ENCODE data around the gene STS. TPM values are rescaled to one million over a fixed set of nuclear protein-coding genes. Genes with fewer than 3 reads are reported as not detected.

The STS gene
- total RNA-seq, result 13.3 and 13.5 TPM in 2 replicates
- long read RNA-seq, partial matches to known transcripts, result 14 of 17 reads
- long read RNA-seq, other reads (novel, unspliced or antisense), result 3 of 17 reads

GRCh38 chrX:7147413-7147977 is at the start of gene STS:
Gene STS, plus strand, starts transcription at chrX:7147712. Its CDS starts 105,488 bp downstream, at chrX:7253200.
- Mint-ChIP-seq H3K4me3 (ENCODE audit: unreplicated experiment) (peak within 1 kb of the TSS; percentile 89), H3K36me3 (ENCODE audit: unreplicated experiment) (no peaks in the 10 kb centered on the region), H3K27me3 (ENCODE audit: unreplicated experiment) (no peaks in the 10 kb centered on the region), H3K4me1 (ENCODE audit: unreplicated experiment) (peaks cover 9% of the 10 kb centered on the region), H3K9me3 (ENCODE audit: unreplicated experiment) (no peaks in the 10 kb centered on the region), H3K27ac (ENCODE audit: unreplicated experiment) (peak within 1 kb of the TSS; percentile 74)
- peak; percentile 87 for DNase-seq (ENCODE audit: extremely low spot score, unreplicated experiment)
- no peak for TF ChIP-seq CTCF (IDR thresholded peaks at IDR 0.05)

- Mint-ChIP-seq H3K27me3 (ENCODE audit: unreplicated experiment) (no peaks in the 10 kb centered on the region), H3K4me1 (ENCODE audit: unreplicated experiment) (peaks cover 2% of the 10 kb centered on the region), H3K4me3 (ENCODE audit: unreplicated experiment) (no peak overlapping the region), H3K27ac (ENCODE audit: unreplicated experiment) (no peak overlapping the region), H3K36me3 (ENCODE audit: unreplicated experiment) (peaks cover 40% of the 10 kb centered on the region), H3K9me3 (ENCODE audit: unreplicated experiment) (peaks cover 6% of the 10 kb centered on the region)
- TF ChIP-seq CTCF (IDR thresholded peaks at IDR 0.05), result no peak
- no peak for DNase-seq (ENCODE audit: extremely low spot score, unreplicated experiment)
Measured at GRCh38 chrX:7100022-7100421, 47.5 kb upstream of the STS start.

GRCh38 chrX:7102119-7102518 is 45.4 kb upstream of the STS start:
- H3K27ac Mint-ChIP-seq (ENCODE audit: unreplicated experiment), result no peak overlapping the region

GRCh38 chrX:7106649-7107048 is 40.9 kb upstream of the STS start:
- H3K4me3 Mint-ChIP-seq (ENCODE audit: unreplicated experiment), result no peak overlapping the region
- TF ChIP-seq CTCF (IDR thresholded peaks at IDR 0.05), result no peak
- H3K9me3 Mint-ChIP-seq (ENCODE audit: unreplicated experiment), result peaks cover 6% of the 10 kb centered on the region
- H3K27me3 Mint-ChIP-seq (ENCODE audit: unreplicated experiment), result no peaks in the 10 kb centered on the region
- no peak for DNase-seq (ENCODE audit: extremely low spot score, unreplicated experiment)
- peaks cover 28% of the 10 kb centered on the region for H3K36me3 Mint-ChIP-seq (ENCODE audit: unreplicated experiment)
- H3K4me1 Mint-ChIP-seq (ENCODE audit: unreplicated experiment), result peaks cover 30% of the 10 kb centered on the region
- H3K27ac Mint-ChIP-seq (ENCODE audit: unreplicated experiment), result no peak overlapping the region

More at GRCh38 chrX:7102119-7102518, 45.4 kb upstream of the STS start:
- Mint-ChIP-seq H3K9me3 (ENCODE audit: unreplicated experiment) (peaks cover 6% of the 10 kb centered on the region), H3K36me3 (ENCODE audit: unreplicated experiment) (peaks cover 33% of the 10 kb centered on the region), H3K27me3 (ENCODE audit: unreplicated experiment) (no peaks in the 10 kb centered on the region), H3K4me1 (ENCODE audit: unreplicated experiment) (peaks cover 2% of the 10 kb centered on the region), H3K4me3 (ENCODE audit: unreplicated experiment) (no peak overlapping the region)
- DNase-seq (ENCODE audit: extremely low spot score, unreplicated experiment), result no peak
- no peak for TF ChIP-seq CTCF (IDR thresholded peaks at IDR 0.05)

- H3K4me1 Mint-ChIP-seq (ENCODE audit: unreplicated experiment), result peaks cover 30% of the 10 kb centered on the region
- no peaks in the 10 kb centered on the region for H3K27me3 Mint-ChIP-seq (ENCODE audit: unreplicated experiment)
- no peak overlapping the region for H3K27ac Mint-ChIP-seq (ENCODE audit: unreplicated experiment)
- no peak for TF ChIP-seq CTCF (IDR thresholded peaks at IDR 0.05)
- peaks cover 6% of the 10 kb centered on the region for H3K9me3 Mint-ChIP-seq (ENCODE audit: unreplicated experiment)
- H3K4me3 Mint-ChIP-seq (ENCODE audit: unreplicated experiment), result no peak overlapping the region
- H3K36me3 Mint-ChIP-seq (ENCODE audit: unreplicated experiment), result peaks cover 20% of the 10 kb centered on the region
- no peak for DNase-seq (ENCODE audit: extremely low spot score, unreplicated experiment)
Measured at GRCh38 chrX:7108030-7108429, 39.5 kb upstream of the STS start.
